Stimulated activated CD4-positive, alpha-beta T cell treated with anti-CD3 and anti-CD28 coated beads, TNF-alpha, amount 100 ng/mL, for 24 hours (primary cell): ENCODE measurements around the gene KIF1B.
"Not testable (repeated sequence)": the region's sequence is repeated elsewhere in the genome, so short reads cannot be mapped to it uniquely, and the experiment has no call there.

Experiments
- DNase-seq, 3 experiments: peaks; one replicate each; pipeline ENCODE4 v3.0.0-alpha.2; 2020; ENCODE audit warnings: low read depth in 3 of 3

The KIF1B gene

GRCh38 chr1:10237157-10237539 is 26.8 kb downstream of the KIF1B start:
- no peak for DNase-seq

DNA sequence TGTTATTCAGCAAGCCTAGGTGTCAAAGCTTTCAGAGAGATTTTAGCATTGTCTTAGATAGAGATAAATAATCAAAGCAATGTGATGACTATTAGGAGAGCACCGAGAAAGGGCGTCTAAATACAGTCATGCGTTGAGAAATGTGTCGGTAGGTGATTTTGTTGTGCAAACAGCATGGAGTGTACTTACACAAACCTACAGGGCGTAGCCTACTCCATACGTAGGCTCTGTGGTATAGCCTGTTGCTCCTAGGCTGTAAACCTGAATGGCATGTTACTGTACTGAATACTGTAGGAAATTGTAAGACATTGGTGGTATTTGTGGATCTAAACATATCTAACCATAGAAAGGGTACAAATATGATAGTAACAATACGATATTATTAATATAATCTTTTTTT is 31.8 kb downstream of the KIF1B start:
- DNase-seq = no peak

GRCh38 chr1:10242811-10243210 is 32.4 kb downstream of the KIF1B start:
- no peak for DNase-seq

DNA sequence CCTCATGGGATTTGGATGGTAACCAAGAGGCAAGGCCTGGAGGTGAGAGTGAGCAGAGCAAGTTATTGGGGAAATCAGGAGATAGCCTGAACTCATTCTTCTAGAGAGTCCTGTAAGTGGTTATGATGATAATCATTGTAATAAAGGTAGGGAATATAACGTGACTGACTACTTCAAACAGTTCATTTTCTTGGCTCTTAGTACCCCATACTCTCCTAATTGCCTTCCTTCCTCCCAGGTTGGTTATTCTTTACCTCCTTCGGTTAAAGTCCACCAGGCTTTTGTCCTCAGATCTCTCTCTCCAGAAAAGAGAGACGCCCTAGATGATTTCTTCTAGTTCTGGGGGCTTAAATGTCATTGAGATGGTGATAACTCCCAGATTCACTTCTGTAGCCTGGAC is 35.3 kb downstream of the KIF1B start:
- no peak for DNase-seq

DNA sequence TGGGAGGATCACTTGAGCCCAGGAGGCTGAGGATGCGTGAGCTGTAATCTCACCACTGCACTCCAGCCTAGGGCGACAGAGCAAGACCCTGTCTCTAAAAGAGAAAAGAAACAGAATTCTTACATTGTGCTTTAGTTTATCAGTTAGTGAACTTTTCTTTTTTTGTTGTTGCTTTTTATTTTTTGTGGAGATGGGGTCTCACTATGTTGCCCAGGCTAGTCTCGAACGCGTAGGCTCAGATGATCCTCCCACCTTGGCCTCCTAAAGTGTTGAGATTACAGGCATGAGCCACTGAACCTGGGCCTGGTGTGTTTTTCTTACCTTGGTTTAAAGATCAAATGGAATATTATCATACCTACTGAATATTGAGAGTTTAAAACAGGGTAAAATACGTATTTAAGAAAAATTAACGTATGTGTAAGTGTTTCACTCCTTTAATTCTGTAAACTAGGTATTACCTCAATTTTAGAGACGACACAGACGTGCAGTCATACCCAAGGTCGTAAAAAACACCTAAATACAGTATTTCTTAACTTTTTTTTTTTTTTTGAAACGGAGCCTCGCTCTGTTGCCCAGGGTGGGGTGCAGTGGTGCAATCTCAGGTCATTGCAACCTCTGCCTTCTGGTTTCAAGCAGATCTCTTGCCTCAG is 39.6 kb downstream of the KIF1B start:
- no peak for DNase-seq

GRCh38 chr1:10250663-10251062 is 40.3 kb downstream of the KIF1B start:
- DNase-seq = no peak

DNA sequence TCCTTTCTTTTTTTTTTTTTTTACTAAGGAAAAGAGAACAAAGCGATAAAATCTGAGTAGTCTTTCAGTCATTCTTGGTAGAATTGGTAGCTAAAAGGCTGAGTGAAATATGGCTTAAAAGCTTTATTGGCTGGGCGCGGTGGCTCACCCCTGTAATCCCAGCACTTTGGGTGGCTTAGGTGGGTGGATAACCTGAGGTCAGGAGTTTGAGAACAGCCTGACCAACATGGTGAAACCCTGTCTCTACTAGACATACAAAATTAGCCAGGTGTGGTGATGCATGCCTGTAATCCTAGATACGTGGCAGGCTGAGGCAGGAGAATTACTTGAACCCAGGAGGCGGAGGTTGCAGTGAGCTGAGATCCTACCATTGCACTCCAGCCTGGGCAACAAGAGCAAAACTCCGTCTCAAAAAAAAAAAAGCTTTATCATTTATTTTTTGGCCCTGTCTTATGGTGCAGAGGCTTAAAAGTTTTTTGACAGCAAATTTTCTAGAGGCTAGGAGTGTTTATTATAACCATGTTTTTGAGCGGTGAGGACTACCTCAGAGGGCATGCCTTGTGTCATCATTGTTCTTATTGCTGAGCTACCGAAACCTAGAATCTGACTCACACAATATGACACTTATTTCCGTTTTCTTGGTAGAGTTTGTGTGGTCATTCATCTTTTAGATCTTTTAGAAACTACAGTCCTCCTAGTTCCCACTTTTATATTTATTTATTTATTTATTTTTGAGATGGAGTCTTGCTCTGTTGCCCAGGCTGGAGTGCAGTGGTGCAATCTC is 41.1 kb downstream of the KIF1B start:
- not testable (repeated sequence) for DNase-seq

GRCh38 chr1:10252508-10252907 is 42.1 kb downstream of the KIF1B start:
- no peak for DNase-seq

DNA sequence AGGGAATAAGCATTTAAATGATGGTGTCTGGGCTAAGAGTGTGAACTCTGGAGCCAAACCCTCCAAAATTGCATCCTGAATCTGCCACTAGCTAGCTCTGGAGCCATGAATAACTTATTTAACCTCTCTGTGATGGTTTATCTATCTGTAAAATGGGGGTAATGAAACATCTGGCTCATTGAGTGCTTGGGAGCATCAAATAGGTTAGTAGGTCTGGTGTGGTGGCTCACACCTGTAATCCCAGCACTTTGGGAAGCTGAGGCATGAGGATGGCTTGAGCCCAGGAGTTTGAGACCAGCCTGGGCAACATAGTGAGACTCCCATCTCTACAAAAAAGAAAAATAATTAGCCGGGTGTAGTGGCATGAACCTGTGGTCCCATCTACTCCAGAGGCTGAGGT is 42.8 kb downstream of the KIF1B start:
- DNase-seq = no peak

DNA sequence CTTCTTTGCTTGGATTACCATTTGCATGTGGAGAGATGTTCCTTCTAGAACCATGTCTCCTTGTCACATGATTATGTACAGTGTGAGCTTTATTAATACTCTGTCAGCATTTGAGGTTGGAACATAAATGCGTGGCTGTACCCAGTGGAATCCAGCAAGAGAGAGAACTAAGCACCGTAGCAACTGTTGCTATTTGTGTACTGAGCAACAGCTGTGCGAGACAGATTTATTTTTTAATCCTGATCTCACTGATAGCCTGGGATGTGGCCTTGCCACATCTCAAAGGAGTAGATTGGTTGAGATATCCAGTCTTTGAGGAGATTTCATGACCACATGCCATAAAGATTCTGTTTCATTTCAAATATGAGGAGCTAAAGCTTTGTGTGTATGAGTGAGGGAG is 43.4 kb downstream of the KIF1B start:
- no peak for DNase-seq

DNA sequence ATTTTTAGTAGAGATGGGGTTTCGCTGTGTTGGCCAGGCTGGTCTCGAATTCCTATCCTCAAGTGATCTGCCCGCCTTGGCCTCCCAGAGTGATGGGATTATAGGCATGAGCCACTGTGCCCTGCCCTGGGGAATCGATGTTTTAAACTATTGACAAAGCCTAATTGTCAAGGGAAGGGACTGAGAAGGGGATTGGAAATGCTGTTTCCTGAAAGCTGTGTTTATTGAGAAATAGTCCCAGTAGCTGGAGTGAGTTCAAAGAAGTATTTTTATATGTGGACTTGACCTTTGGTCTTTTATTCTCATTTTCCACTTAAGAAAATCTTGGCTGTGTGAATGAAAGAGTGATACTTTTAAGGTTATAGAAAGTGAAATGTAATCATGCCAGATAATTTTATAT is 47.5 kb downstream of the KIF1B start:
- DNase-seq = no peak

- not testable (repeated sequence) for DNase-seq
Observed at GRCh38 chr1:10259547-10259946, 49.2 kb downstream of the KIF1B start.

DNA sequence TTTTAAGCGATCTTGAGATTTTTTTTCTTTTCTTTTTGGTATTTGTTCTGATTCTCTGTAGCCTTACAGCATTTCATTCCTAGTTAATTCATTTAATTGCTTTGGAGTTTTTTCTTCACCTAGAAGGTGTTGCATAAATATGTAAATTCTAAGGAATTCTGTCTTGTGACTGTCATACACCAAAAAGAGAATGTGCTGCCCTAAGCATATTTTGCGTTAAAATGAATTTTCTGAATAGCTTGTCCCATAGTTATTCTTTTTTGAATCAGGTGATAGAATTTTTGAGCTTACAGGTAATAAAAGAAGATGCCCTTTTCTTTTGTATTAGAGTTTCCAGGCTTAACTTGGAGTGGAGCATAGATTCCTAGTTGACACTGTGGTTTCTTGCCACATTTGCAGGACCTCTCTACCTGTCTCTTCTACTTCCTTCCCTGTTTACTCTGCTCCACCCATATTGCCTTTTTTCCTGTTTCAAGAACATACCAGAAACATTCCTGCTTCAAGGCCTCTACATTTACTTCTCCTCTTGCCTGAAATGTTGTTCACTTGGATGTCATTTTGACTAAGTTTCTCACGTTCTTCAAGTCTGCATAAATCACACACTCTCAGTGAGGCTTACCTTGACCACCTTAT is 53.2 kb downstream of the KIF1B start:
- no peak for DNase-seq

DNA sequence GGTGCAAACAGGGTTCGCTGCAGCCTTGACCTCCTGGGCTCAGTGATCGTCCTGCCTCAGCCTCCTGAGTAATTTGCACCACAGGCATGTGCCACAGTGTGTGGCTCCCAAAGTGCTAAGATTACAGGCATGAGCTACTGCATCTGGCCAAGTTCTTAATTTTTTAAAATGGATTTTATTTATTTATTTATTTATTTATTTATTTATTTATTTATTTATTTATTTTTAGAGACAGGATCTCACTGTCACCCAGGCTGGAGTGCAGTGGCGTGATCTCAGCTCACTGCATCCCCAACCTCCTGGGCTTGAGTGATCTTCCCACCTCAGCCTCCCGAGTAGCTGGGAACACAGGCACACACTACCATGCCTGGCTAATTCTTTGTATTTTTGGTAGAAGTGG is 54.7 kb downstream of the KIF1B start:
- no peak for DNase-seq

GRCh38 chr1:10265900-10266299 is 55.5 kb downstream of the KIF1B start:
- DNase-seq = no peak

GRCh38 chr1:10267319-10267718 is 56.9 kb downstream of the KIF1B start:
- DNase-seq = no peak

DNA sequence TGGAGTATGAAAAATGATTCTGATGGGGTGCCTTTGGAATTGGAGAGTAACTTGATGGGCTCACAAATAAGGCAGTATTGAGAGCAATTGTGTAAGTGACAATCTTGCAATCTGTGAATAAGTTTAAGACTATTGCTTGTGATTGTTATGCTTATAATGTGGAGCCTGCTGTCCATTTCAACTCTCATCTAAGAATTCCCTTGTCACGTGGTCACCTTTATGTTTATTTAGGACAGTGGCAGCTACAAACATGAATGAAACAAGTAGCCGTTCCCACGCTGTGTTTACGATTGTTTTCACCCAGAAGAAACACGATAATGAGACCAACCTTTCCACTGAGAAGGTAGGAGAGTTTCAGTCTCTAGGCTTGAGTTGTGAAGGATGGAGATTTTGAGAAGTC is 57.6 kb downstream of the KIF1B start:
- DNase-seq = no peak

- no peak for DNase-seq
Observed at GRCh38 chr1:10271090-10271489, 60.7 kb downstream of the KIF1B start.

DNA sequence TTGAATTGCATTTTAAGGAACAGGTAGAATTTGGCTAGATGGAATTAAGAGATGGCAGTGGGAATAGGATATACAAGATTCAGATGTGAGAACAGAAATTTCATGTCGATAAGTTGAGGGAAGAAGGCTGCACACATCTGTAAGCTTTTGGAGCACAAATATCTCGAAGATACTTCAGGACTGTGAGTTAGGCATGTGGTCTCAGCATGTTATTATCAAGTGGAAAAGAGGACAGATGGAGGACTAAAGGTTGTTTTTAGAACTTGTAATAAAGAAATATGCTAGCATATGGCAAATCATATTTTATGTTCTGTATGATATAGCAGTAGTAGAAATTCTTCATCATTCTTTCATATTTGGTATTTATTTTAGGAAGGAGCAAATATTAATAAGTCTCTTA is 61.5 kb downstream of the KIF1B start:
- DNase-seq = no peak

DNA sequence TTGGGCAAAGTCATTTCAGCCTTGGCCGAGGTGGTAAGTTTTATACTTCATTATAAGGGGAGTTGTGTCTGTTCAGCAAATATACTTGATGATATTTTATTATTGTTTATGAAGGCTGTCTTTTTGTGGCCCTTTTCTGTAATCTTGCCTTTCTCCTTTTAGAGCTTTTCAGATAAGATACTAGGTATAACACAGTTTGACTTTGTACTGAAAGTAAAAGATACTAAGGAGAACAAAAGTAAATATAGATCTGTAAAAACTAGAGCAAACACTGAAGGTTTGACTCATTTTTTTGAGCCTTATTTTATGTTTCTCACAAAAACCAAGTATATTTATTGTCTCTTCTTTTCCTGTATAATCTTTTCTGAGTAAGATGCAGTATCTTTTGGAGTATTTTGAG is 61.9 kb downstream of the KIF1B start:
- DNase-seq = no peak

- no peak for DNase-seq
Observed at GRCh38 chr1:10278880-10279279, 68.5 kb downstream of the KIF1B start.

DNA sequence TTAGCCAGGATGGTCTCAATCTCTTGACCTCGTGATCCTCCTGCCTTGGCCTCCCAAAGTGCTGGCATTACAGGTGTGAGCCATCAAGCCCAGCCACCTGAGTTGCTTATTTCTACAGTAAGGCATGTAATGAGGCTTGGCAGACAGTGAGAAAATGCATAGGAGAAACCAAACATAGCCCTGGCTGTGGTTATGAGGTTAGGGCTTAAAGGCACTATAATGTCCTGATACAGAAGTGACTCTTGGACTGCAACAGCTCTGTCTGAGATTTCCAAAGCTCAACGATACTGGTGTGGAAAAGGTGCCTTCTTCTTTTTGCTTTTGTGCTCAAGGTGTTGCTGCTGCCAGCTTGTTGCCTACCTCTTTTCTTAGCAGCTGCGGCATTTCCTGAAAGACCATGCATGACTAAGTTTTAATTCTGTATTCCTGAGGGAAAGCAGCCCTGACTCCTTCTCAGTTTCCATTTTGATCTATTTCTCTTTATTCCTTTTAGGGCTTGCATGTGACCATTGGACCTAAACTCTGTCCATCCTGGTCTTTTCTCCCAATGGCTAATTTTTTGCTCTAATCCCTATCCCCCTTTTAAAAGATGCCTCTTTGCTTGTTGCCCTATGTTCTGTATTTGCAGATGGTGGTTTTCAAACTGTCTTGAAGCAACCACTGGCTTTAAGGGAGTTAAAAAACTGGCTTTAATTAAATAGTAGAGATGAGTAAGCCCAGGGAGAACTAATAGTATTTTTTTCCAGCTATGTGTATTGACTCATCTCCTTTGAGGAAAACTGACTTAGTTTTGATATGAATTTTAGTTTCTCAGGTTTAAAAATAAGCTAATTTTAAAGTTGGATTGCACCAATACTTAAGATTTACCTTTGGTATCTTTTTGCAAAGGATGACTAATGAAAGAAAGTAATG is 70.3 kb downstream of the KIF1B start:
- DNase-seq = peak in 1 of 3 experiments; percentile 3
